ENCODE measurements around the gene SFT2D2. TPM values are rescaled to one million over a fixed set of nuclear protein-coding genes. Genes with fewer than 3 reads are reported as not detected.

Gene SFT2D2
- total RNA-seq, 1 experiment from 2014 or later, result 59.3 TPM

DNA sequence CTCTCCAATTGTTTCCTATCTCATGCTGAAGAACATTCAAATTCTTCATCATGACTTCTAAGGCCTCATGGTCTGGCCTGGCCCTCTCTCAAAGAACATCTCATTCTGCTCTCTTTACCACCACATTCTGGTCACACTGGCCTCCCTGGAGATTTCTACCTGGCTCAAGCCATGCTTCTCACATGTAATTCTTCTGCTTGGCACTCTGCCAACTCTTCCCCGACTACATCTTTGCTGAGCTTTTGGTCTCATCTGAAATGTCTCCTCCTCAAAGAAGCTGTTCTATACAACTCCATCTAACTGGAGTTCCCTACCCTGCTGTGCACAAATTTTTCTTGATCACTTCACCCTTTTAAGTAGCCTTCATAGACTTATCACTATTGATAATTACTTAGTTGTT is 53.4 kb downstream of the SFT2D2 start:
- no peaks in the 10 kb centered on the region for H3K4me1 Mint-ChIP-seq (ENCODE audit: low read depth, unreplicated experiment)
- H3K4me3 Mint-ChIP-seq (ENCODE audit: unreplicated experiment), result no peak overlapping the region
- POLR2A ChIA-PET, result no interaction called here
- intact Hi-C loops (cut with micrococcal nuclease; ENCODE audit: unreplicated experiment), result no loop called here
- BruUV-seq (replicated peaks), result no TSS peak
- Histone ChIP-seq H3K36me3 (ENCODE audit: control insufficient read depth, insufficient read depth, low read length) (no peaks in the 10 kb centered on the region), H3K27me3 (replicated peaks; ENCODE audit: control insufficient read depth, insufficient read depth, low read length) (no peaks in the 10 kb centered on the region), H3K4me1 (no peaks in the 10 kb centered on the region), H3K4me3 (ENCODE audit: low read depth, low read length) (no peak overlapping the region), H3K9me3 (peaks cover 14% of the 10 kb centered on the region; the same call in 1 of the 2 replicates)
- no peak for DNase-seq
- no peaks in the 10 kb centered on the region for H3K9me3 Mint-ChIP-seq (ENCODE audit: unreplicated experiment)
- TF ChIP-seq CTCF (IDR thresholded peaks at IDR 0.05; ENCODE audit: insufficient read depth in 1 of 2, low read depth in 1 of 2, low read length in 1 of 2, severe bottlenecking in 1 of 2, unreplicated experiment in 1 of 2), result no peak
- H3K27me3 Mint-ChIP-seq (ENCODE audit: insufficient read depth, unreplicated experiment), result no peaks in the 10 kb centered on the region
- no peaks in the 10 kb centered on the region for H3K36me3 Mint-ChIP-seq (ENCODE audit: insufficient read depth, unreplicated experiment)
- CTCF ChIA-PET, result no interaction called here
- no peak overlapping the region for H3K27ac Mint-ChIP-seq (ENCODE audit: unreplicated experiment)

- Mint-ChIP-seq H3K4me3 (ENCODE audit: unreplicated experiment) (no peak within 1 kb of the TSS), H3K9me3 (ENCODE audit: unreplicated experiment) (no peaks in the 10 kb centered on the region), H3K36me3 (ENCODE audit: insufficient read depth, unreplicated experiment) (no peaks in the 10 kb centered on the region), H3K27me3 (ENCODE audit: insufficient read depth, unreplicated experiment) (no peaks in the 10 kb centered on the region), H3K4me1 (ENCODE audit: low read depth, unreplicated experiment) (no peaks in the 10 kb centered on the region), H3K27ac (ENCODE audit: unreplicated experiment) (no peak within 1 kb of the TSS)
- CTCF ChIA-PET, result no interaction called here
- Histone ChIP-seq H3K4me1 (no peaks in the 10 kb centered on the region), H3K27me3 (replicated peaks; ENCODE audit: control insufficient read depth, insufficient read depth, low read length) (no peaks in the 10 kb centered on the region), H3K36me3 (ENCODE audit: control insufficient read depth, insufficient read depth, low read length) (no peaks in the 10 kb centered on the region), H3K4me3 (ENCODE audit: low read depth, low read length) (no peak within 1 kb of the TSS), H3K9me3 (peaks cover 14% of the 10 kb centered on the region; the same call in 1 of the 2 replicates)
- TF ChIP-seq CTCF (IDR thresholded peaks at IDR 0.05; ENCODE audit: insufficient read depth in 1 of 2, low read depth in 1 of 2, low read length in 1 of 2, severe bottlenecking in 1 of 2, unreplicated experiment in 1 of 2), result no peak
- DNase-seq, result no peak
- BruUV-seq (replicated peaks), result no TSS peak
- POLR2A ChIA-PET, result no interaction called here
- intact Hi-C loops (cut with micrococcal nuclease; ENCODE audit: unreplicated experiment), result no loop called here
Measured at GRCh38 chr1:168280296-168280927, 54.6 kb downstream of the SFT2D2 start, which contains the start of gene TBX19. TBX19 (plus strand) TSS chr1:168280877; CDS start chr1:168281091, 214 bp downstream.

GRCh38 chr1:168281603-168282325 is 56.0 kb downstream of the SFT2D2 start:
- intact Hi-C loops (cut with micrococcal nuclease; ENCODE audit: unreplicated experiment), result no loop called here
- BruUV-seq (replicated peaks), result no TSS peak
- Histone ChIP-seq H3K27me3 (replicated peaks; ENCODE audit: control insufficient read depth, insufficient read depth, low read length) (no peaks in the 10 kb centered on the region), H3K4me1 (no peaks in the 10 kb centered on the region), H3K4me3 (ENCODE audit: low read depth, low read length) (no peak overlapping the region), H3K36me3 (ENCODE audit: control insufficient read depth, insufficient read depth, low read length) (no peaks in the 10 kb centered on the region), H3K9me3 (peaks cover 9% of the 10 kb centered on the region; the same call in 1 of the 2 replicates)
- Mint-ChIP-seq H3K27me3 (ENCODE audit: insufficient read depth, unreplicated experiment) (no peaks in the 10 kb centered on the region), H3K9me3 (ENCODE audit: unreplicated experiment) (no peaks in the 10 kb centered on the region), H3K4me1 (ENCODE audit: low read depth, unreplicated experiment) (no peaks in the 10 kb centered on the region), H3K4me3 (ENCODE audit: unreplicated experiment) (no peak overlapping the region), H3K27ac (ENCODE audit: unreplicated experiment) (no peak overlapping the region), H3K36me3 (ENCODE audit: insufficient read depth, unreplicated experiment) (no peaks in the 10 kb centered on the region)
- ChIA-PET POLR2A (no interaction called here), CTCF (no interaction called here)
- TF ChIP-seq CTCF (IDR thresholded peaks at IDR 0.05; ENCODE audit: insufficient read depth in 1 of 2, low read depth in 1 of 2, low read length in 1 of 2, severe bottlenecking in 1 of 2, unreplicated experiment in 1 of 2), result no peak
- no peak for DNase-seq

Measured in Caco-2 (cell line).